Retina (tissue), 1 donor: ENCODE results near the gene IL18R1.

Experiments used
- DNase-seq: peaks from one replicate; pipeline ENCODE4 v3.0.0-alpha.2; 2016

IL18R1 gene

DNA sequence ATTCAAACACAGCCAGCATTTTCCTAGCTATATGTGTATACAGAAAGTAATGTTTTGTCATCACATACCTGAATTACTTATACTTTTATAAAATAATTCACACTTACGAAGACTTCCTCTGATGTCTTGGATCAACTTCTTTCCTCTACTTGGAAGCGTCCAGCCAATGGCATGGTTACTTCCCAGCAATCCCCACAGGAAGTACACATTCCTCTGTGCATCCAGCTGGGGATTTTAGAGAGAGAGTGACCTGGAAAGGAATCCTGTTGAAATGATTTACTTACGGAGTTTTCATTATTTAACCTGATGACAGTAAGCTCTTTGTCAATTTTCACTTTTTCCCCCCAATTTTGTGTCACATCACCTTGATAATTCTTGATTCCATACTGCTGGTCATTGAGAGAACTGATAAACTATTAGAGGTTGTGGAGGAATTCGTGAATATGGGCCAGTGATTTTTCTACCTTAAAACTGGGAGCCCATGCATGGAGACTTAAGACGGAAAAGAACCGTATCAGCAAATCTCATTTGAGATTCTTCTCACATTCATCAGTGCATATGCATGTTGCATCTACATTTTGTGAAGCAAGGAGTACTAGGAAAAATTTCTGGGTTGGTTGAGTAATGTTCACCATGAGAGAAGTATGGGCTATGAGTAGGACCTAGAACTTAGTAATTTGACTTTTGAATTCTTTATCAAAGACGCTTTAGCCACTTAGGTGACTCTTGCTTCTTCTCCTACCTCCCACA, 9.0 kb upstream of the IL18R1 start:
- DNase-seq = no peak

DNA sequence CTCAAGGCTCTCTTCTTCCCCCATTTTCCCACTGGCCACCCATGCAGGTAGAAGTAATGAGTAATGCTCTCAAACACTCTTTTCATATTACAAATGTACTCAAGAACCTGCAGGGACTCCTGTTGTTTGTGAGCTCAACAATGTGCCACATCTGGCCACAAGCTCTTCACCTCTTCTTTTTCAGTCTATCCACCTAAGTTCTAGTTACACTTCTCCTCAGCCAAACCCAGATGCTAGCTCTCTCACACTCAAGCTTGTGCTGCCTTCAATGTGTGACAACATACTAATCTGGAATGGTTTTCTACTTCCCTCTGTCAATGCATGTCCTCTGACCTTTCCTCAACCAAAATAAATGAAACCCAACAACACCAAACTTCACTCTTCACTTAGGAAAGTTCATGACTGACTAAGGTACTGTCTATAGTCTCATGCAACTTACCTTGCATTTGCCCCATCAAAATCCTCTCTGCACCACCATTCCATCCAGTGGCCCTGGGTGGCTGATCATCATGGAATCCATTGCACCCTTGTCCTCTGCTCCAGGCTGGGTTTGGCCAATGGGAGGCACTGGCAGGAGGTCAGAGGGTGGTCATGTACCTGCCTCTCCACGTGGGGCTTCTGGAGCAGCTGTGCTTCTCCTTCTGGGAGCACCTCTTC, 5.3 kb upstream of the IL18R1 start:
- DNase-seq = no peak

DNA sequence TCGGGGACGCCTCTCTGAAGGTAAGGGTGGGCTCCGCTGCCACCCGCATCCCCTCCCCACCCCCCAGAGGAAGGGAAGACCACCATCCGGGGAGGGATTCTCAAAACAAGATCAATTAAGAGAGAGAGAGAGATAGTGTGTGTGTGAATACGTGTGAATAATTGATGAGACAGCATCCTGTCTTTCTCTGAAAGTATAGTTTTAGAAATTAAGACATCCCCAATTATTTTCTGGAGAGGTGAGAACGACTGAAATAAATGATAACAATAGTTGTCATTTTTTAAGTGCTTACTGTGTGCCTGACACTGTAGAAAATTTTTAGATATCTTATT, 751 bp downstream of the IL18R1 start:
- no peak for DNase-seq

DNA sequence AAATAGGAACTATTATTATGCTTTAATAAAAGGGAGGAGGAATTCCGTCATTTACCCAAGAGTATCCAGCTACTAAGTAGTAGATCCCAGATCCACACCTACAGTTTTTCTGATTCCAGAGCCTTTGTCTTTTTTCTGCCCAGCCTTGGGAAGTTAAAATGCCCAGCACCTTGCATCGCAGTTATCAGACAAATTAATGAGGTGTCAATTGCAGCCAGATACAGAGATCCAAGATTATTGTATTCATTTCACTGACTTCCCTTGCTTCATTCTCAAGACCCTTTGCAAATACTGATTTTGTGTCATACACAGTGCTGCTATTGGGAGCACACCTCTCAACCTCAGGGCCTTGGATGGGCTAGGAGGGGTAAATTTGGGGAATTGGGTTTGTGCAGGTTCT, 1.1 kb downstream of the IL18R1 start:
- DNase-seq = no peak

DNA sequence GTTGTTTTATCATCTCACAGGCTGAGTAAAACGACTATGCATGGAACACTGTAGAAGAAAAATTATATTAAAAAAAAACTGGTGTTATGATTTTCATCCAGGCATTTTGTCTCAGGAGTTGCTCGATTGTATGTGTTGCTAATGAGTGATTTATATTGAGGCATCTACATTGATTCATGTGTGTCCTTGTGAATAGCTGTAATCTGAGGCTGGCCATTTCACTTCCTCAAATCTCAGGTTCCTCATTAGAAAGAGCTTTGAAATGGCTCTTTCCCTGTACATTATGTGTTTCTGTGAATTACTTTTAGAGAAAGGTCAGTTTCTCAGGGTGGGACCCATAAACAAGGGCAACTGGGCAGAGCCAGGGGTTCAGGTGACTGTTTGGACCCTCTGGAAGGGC, 2.3 kb downstream of the IL18R1 start:
- no peak for DNase-seq

DNA sequence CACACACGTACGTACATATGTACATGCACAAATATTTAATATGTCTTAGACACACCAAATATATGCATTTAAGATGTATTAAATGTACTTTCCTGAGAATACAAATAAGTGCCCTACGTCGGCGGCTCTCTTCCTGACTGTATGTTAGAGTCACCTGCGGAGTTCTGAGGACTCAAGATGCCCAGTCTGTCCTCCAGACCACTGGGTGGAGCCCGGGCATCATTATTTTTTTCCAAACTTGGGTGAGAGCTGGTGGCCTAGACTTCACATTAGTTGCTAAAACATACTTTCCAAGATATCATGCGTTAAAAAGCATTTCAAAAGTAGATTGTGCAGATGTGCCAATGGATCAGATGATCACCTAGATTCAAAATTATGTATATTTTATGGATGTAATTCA, 2.9 kb downstream of the IL18R1 start:
- no peak for DNase-seq

DNA sequence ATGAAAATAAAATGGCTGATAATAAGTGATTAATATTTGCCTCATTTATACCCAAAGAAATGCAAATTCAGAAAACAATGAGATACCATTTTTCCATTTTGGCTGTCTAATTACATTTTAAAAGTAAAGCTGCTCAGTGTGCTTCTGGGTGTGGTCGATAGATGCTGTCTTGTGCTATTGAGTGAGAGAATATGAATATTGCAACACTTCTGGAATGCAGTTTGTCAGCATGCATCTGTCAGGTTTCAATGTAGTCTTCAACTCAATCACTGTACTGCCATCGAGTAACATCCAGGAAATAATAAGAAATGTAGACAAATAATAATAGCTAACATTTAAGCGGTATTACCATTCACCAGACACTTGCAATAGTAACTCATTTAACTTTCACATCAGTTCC, 3.9 kb downstream of the IL18R1 start:
- DNase-seq = no peak

DNA sequence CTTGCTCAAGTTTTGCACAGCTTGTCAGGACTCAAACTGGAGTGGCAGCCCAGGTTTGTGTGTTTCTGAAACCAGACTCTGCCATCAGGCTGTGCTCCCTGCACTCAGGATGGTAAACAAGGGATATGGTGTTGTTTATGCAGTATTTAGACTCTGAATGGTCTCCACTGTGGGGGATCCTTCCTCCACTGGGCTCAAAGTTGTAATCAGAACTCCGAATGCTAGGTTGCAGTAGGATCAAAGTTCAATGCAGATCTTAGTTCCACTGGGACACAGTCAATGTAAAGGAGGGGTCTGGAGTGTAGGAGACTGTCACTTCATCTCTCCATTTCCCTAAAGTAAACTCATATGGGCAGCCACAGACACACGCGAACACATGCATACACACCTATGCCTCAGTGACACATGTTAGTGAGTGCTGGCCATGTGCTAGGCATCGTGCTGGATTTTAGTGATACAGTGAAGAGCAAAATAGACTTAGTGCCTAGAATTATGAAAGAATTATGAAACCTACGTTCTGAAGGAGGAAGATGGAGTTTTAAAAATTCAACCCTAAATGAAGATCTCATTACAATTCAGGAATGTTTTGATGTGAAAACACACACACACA, 6.1 kb downstream of the IL18R1 start:
- DNase-seq = no peak

DNA sequence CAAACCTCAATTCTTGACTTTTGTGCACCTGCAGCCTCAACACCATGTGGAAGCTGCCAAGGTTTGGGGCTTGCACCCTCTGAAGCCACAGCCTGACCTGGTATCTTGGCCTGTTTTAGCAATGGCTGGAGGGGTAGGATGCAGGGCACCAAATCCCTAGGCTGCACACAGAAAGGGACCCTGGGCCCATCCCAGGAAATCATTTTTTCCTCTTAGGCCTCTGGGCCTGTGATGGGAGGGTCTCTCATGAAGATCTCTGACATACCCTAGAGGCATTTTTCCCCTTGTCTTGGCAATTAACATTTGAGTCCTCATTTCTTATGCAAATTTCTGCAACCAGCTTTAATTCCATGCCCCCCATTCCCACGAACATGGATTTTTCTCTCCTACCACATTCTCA, 10.2 kb downstream of the IL18R1 start:
- DNase-seq = no peak

DNA sequence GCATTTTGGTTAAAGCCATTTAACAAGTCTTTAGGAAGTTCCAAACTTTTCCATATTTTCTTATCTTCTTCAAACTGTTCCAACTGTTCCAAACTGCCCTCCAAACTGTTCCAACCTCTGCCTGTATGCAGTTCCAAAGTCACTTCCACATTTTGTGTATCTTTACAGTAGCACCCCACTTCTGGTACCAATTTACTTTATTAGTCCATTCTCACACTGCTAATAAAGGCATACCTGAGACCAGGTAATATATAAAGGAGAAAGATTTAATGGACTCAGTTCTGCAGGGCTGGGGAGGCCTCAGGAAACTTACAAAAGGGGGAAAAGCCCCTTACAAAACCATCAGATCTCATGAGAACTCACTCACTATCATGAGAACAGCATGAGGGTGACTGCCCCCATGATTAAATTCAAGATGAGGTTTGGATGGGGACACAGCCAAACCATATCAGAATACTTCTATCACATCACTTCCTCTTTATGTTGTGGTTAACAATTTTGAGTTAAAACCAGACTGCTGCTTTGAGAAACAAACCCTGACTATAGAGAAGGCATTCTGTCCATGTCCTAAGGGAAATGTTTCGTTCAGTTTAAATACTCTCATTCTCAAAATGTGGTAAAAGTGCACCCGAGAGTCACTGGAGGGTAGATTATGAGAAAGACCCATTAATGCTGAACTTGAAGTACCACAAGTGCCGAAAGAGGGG, 11.0 kb downstream of the IL18R1 start:
- no peak for DNase-seq

DNA sequence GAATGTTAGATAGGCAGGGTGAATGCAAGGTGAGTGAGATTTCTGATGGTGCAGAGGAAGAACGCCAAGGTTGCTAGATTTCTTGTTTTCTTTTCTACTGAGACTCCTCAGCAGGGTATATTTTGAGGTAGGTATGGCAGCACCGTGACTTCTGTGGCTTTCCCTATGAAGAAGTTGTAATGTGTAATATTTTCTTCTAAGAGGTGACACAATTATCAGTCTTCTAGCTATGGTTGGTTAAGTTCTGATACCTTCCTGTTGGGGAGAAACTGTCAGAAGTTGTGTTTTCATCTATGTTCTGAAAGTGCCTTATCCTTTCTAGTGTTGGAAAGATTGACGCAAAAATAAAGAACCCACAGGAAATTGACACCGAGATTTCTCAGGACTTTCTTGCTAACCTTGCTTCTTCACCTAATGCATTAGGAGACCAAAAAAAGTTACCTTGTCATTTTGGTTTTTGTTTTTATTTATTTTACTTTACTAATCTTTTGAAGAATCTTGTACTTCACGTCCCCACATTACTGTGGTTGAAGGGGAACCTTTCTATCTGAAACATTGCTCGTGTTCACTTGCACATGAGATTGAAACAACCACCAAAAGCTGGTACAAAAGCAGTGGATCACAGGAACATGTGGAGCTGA, 11.9 kb downstream of the IL18R1 start:
- no peak for DNase-seq

DNA sequence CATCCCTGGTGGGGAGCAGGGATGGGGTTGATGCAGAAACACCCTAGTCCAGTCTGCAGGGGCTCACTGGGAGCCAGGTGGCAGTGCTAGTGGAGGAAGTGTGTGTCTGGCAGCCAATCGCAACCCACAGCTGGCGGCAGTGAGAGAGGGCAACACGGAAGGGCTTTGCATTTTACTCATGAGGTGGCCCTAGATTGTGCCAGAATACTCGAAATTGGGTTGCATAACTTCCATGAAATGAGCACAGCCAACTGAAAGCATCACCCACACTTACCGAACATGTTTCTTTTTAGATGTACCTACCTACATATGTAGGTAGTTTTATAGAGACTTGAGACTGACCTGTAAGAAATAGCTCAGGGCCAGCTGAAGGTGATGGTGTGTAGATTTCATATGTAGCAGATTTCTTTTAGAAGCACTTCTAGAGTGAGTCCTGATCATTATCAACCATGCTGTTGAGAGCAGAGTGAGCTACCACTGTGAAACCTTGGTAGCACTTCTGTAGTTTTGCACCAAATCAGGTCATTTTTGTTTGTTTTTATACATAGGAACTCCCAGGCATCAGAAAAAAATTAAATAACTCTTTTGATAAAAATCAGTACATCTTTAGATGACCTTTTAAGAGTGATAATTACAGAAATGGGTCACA, 13.0 kb downstream of the IL18R1 start:
- no peak for DNase-seq

DNA sequence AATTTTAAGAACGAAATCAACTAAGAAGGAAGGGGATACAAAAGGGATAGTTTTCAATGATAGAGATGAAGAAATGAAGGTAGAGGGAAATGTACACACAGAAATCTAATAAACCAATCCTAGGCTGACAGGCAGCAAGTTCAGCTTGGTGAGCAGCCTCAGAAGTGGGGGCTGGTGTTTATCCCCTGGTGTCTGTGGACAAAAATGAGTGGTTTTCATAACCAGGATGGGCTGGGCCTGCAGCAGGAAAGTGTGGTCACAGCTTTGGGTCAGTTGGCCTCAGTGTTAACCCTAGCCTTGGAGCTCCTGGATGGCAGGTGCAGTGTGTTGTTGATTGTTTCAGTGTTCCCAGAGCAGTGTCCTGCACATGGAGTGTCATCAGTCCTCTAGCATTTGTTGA, 14.3 kb downstream of the IL18R1 start:
- DNase-seq = no peak

DNA sequence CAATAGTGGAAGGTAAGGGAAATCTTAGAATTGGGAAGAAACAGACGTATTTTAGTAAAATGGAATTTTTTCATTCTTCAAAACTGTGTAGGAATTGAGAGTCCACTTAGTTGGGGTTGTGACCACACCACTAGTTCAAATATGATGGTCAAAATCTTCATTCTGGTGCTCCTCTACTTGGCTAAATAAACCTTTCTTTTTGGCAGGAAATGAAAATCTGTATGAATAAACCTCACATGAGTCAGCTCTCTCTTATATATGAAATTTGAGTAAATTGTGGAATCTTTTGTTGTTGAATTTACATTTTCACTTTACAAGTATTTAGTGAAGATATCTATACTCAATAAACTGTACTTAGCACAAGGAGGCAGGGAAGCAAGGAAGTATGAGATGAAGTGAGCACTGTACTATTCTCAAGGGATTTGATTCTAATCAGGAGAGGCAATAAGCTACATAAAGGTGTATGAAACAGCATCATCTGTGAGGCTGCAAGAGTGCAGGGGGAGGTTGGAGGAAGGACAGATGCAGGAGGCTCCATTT, 20.5 kb downstream of the IL18R1 start:
- no peak for DNase-seq

DNA sequence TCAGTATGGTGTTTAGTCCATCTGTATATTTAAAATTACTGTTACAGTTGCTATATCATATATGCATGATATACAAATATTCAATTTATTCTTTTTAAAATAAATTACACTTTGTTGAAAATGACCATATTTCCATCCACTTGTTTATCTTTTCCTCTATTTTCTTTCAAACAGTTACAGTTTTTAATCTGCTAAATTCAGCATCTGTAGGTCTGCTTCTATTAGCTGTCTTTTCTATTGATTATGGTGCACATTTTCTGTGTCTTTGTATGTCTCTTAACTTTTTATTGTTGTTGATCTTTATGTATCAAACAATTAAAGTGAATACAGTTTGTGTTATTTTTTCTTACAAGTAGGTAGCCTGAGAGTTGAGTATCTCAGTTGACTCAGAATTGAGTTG, 28.1 kb downstream of the IL18R1 start:
- no peak for DNase-seq

DNA sequence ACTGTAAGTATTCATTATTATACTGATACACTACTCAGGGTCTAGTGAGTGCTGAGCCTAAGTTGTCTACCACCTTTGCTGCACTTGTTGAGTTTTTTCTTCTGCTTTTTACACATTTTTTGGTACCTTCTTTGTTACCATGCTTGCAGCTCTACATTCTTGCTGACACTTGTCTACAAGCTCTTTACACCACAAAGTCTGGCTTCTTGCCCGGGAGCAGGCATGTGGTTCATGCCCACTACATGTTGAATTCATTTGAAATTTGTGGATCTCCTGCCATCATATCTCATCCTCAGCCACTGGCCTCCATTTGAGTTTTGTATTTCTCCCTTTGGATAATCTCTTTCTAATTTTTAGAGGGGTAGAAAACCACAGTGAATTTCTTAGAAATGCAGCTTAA, 29.9 kb downstream of the IL18R1 start:
- DNase-seq = no peak

DNA sequence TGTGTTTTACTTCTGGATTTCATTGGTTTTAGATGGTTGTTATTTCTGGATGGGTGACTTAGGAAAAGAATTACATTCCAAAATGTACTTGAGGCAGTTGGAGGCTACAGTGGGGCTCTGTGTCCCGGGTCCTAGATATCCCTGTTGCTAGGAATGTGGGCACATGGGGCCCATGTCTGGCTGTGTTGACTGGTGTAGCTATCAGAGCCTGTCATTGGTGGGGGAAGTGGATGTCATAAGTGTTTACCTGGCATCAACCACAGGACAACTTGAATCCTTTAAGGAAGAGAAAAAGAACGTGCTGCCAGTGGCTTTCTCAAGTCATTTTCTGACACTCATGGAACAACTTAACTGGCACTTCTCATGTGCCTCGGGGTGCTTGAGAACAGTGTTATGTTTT, 30.4 kb downstream of the IL18R1 start:
- no peak for DNase-seq

DNA sequence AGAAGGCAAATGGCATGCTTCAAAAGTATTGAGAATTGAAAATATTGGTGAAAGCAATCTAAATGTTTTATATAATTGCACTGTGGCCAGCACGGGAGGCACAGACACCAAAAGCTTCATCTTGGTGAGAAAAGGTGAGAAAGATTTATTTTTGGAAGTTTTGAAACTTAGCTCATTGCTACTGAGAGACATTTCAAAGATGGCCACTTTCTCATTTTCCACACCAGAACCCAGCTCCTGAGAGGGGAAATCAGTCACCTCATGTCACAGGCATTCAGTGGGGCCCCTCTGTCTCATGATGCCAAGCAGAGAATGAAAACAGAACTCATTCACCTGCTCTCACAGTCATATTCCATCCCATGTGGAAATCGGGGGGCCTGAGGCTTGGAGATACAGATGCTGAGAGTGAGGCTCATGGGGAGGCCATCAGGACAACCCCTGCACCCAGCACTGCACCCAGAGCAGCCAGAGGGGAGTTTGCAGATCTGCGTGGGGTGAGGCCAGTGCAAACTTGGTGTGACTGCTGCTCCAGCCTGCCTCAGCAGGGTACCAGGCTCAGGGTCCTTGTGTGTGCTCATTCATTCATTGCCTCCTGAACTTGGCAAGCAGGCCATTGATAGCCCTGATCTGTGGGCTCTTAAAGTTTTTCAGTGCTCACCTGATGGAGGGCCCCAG, 31.4 kb downstream of the IL18R1 start:
- DNase-seq = no peak

DNA sequence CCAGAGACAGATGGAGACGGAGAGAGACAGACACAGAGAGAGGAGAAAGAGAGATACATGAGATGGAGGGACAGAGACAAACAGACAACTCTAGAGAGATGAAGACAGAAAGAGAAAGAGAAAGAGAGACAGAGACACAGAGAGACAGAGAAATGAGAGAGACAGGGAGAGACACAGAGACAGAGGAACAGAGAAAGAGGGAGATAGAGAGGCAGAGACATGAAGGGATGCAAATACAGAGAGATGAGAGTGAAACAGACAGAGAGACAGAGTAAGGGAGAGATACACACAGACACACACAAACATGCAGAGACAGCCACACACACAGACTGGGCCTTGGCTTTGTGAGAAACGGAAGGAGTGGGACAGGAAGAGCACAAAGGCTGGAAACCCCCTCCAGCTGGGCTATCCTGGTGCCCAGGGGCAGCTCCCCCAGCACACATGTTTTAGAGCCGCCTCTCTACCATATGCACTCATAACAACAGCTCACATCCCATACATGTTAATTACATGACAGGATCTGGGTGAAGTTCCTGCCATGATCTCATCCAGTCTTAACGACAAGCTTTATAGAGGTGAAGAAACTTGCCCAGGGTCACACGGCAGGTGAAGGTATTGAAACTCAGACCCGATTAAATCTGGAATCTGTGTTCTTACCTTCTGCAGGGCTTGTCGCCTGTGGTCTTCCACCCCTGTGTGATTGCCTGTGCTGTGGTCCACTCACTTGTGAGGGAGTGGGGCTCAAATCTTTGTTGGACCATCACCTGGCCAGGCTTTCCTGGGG, 32.4 kb downstream of the IL18R1 start:
- DNase-seq = no peak

DNA sequence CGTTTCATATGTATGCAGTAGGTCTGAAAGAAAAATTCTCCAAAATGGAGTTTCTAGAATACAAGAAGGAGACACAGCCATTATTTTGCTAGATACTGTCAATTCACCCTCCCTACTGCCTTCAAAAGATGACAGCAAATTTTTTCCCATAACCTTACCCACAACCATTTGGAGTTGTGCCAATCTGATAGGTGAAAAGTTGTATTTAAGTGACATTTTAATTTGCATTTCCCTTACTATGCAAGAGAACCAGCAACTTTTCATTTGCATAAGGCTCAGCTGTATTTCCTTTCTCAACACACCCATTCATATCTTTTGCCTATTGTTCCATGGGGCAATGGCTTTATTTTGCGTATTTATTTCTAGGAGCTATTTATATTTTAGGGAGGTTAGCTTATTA, 36.0 kb downstream of the IL18R1 start:
- no peak for DNase-seq

DNA sequence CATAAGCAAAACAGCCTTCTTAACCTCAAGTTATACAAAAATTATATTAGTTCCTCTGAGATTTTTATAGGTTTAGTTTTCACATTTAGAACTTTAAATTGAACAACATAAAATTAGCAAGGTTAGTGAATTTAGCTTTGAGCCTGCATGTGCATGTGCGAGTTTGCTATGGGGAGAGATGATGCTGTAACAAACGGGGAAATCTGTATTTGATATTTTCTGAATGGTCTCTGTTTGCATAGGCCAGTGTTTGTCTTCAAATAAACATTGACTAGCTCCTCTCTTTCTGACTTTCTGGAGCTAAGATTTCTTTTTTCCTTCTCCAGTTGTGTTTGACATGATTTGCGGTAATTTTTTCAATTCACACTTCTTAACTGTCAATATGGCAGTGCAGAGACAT, 36.5 kb downstream of the IL18R1 start:
- DNase-seq = no peak
